HG03108 (cell line): Measurements from ENCODE around the gene PLCD4.

Source experiments
- ATAC-seq: cut with Tn5 transposase; IDR thresholded peaks from one replicate; pipeline ENCODE4 v1.9.1; 2021; ENCODE audit warnings: moderate library complexity; ENCODE audit not compliant: unreplicated experiment

PLCD4 gene

DNA sequence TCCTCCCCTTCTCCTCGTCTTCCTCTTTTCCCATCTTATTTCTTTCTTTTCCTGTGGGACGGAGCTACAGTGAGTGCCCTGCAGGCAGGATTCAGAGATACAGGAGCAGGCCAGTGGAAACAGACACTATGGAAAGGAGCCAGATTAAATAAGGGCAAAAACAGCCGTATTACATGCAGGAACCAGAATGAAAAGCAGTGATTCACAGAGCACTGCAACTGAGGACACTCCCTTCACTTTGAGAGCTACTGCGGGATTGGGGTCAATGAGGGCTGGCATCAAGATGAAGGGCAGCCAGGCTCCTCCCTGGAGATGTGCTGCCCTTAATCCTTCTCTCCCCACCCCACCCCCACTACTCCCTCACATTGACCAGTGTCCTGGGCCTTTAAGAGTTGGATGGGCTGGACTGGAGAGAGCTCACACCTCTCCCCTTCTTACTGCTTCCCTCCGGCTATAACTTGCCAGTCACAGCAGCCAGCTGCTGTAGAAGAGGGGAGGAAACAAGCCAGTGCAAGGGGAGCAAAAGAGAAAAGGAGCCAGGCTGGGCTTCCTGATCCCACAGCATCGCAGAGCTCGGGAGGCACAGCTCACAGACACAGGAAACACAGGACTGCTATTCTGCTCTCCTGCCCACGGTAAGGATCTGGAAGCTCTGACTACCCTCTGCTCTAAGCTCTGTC, at the start of gene PLCD4:
TSS of gene PLCD4 (plus strand) at position 464 of the 680 bp plus-strand sequence. CDS start 7,841 bp downstream, outside the sequence.
- ATAC-seq = no peak

GRCh38 chr2:218557941-218558340, 49.8 kb upstream of the PLCD4 start:
- ATAC-seq = no peak

DNA sequence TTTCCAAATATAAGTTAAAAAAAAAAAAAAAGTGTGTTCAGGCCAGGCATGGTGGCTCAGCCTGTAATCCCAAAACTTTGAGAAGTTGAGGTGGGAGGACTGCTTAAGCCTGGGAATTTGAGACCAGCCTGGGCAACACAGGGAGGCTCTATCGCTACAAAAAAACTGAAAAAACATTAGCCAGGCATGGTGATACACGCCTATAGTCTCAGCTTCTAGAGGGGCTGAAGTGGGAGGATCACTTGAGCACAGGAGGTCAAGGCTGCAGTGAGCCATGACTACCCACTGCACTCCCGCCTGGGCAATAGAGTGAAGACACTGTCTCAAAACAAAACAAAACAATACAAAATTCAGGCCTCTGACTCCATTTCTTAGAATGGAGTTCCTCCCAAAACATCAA, 48.7 kb upstream of the PLCD4 start:
- ATAC-seq = no peak

DNA sequence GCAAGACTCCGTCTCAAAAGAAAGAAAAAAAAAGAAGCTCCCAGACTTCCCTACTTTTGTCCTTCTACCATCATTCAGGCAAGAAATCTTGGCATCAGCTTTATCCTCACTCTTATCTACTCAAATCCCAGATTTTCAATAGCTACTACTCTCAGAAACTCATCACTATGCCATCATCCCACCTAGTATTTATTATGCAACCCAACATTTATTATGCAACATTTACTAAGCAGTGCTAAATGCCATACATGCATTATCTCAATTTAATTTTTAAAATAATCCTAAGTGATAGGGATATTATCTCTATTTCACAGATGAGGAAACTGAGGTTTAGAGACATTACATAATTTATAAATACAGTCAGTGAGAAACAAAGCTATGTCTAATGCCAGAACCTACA, 43.6 kb upstream of the PLCD4 start:
- ATAC-seq = no peak

GRCh38 chr2:218566296-218566695, 41.4 kb upstream of the PLCD4 start:
- no peak for ATAC-seq

- ATAC-seq = peak; percentile 28
Observed at GRCh38 chr2:218567797-218568189, 39.9 kb upstream of the PLCD4 start.

DNA sequence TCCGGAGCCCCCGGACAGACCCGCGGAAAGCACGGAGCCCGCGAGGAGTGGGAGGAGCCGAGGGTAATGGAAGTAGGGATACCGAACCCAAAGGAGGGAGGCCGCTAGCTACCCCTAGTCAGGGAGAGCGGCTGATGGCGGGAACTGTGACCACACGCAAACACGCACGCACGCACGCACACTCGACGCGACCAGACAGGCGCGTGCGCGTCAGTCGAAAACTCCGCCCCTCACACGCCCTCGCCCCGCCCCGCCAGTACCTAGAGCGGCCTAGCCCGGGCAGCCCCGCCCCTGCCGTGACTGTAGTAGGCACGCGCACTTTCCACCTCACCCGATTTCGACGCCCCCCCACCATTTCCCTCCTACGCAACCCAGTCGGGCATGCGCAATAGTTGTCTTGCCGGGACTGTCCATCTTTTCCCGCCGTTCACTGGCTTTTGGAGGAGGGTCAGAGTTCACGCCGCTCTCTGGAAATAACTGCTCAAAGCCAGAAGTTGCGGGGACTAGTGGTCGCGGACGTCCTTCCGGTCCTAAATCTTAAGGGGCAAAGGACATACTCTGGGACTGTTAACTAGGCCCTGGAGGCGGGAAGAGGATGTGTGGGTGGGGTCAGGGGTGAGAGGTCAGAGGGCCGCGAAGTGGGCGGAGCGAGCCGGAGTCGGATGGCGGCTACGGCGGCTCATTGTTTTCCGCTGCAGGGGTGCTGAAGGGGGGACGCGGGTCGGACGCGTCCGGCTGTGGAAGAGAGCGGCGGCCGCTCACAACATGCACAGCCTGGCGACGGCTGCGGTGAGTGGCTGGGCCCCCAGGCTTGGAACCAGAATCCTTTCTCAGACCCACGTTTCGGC, 39.3 kb upstream of the PLCD4 start, which contains the start of the genes CNOT9 and USP37:
TSS of gene CNOT9 (plus strand) at position 650 of the 848 bp plus-strand sequence. CDS start at position 766, 116 bp downstream.
TSS of gene USP37 (minus strand) at position 162 of the 848 bp plus-strand sequence. CDS start 9,698 bp downstream, outside the sequence.
- ATAC-seq = peak; percentile 66

DNA sequence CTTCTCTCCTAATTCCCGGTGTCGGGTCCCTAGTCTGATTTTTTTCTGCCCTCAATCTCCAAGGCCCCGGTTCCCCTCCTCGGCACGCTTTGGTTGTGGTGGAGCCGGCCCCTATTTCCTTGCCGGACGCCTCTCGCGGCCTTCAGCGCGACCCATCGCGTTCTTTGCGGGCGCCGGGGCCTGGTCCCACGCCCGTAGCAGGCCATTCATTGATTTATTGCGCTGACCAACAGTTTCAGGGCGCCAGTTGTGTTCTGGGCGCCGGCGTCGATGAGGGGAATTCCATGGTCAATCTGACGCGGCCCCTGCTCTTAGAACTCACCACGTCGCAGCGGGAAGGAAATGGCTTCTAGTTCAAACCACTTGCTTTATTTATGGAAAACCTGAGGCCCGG, 38.7 kb upstream of the PLCD4 start:
- ATAC-seq = peak; percentile 32

GRCh38 chr2:218569661-218570500, 37.8 kb upstream of the PLCD4 start:
- ATAC-seq = no peak

DNA sequence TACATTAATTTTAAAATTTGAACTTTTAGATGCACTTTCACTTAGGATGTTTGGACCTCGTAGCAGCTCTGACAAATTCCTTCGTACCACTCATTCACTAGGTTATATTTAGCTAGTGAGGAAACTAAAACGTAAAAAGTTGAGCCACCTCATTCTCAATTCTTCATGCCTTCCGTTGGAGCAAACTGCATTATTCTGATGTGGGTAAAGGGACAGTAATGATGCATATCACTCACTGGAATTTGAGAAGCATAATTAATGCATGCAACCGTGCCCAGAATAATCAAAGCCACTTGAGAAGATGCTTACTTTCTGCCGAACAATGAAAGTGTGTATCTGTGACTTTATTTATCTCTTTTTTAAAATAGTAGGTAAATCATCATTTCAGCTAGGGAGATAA, 36.8 kb upstream of the PLCD4 start:
- ATAC-seq = no peak

DNA sequence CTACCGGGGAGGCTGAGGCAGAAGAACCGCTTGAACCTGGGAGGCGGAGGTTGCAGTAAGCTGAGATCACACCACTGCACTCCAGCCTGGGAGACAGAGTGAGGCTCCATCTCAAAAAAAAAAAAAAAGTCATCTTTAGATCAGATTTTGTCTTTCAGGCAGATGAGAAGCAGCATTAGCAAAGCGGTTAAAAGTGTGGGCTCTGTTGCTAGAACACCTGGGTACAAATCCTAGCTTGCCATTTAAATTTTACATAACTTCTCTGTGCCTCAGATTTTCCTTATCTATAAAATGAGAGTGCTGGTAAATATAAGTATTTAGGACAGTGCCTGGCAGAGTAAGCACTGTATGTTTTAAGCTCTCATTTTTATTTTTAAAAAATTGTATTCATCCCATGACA, 30.8 kb upstream of the PLCD4 start:
- ATAC-seq = no peak

- ATAC-seq = no peak
Observed at GRCh38 chr2:218577482-218578220, 30.0 kb upstream of the PLCD4 start.

GRCh38 chr2:218578272-218578877, 29.3 kb upstream of the PLCD4 start:
- no peak for ATAC-seq

DNA sequence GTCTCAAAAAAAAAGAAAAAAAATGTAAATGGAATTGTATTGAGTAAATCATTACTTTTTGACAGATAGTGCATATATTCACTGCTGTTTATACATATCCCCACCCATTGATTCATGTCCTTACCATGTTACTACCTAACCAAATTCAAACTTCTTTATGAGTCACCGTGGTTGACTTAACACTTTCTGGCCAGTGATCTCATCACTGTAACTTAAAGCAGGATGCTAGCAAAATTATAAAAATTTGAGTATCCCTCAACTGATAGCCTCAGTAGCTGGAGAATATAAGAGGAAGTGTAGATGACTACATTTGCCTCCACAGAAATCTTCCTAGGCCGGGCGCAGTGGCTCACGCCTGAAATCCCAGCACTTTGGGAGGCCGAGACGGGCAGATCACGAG, 25.6 kb upstream of the PLCD4 start:
- no peak for ATAC-seq

DNA sequence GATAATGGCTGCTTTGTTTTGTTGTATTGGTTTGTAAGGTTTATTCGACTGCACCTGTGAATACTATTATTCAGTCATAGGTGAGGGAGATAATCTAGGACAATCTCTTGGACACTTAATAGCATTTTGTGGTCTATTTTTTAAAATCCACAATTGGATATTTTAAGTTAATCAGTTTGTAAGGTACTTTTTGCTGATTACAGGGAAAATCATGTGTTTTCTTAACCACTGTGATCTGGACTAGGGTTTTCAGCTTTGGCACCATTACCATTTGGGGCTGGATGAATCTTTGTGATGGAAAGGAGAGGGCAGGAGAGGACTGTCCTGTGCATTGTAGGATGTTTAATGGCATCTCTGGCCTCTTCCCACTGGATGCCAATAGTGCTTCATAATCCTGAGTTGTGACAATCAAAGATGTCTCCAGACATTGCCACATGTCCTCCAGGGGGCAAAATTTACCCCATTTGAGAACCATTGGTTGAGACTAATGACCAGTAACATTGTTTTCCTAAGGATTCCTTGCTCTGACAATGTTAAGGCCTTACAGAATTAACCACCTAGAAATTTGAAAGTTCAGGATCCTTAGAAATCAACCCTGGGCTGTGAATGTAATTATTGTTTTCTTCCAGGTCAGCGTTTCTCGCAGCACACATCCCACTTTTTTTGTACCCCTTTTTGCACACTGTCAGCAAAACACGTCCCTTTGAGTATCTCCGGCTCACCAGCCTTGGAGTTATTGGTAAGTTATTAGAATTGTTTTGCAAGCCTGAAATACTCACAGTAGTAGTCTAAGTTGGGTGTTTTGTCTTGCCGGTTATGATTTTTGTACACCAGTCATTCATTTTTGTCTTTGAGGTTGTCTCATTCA, 23.5 kb upstream of the PLCD4 start:
- ATAC-seq = no peak

DNA sequence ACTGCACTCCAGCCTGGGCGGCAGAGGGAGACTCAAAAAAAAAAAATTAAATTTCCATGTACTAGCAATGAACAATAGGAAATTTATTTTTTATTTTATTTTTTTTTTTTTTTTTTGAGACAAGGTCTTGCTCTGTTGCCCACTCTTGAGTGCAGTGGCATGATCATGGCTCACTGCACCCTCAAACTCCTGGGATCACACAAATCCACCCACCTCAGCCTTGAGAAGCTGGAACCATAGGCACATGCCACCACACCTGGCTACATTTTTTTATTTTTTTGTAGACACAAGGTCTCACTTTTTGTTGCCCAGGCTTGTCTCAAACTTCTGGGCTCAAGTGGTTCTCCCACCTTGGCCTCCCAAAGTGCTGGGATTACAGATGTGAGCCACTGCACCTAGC, 22.2 kb upstream of the PLCD4 start:
- no peak for ATAC-seq

DNA sequence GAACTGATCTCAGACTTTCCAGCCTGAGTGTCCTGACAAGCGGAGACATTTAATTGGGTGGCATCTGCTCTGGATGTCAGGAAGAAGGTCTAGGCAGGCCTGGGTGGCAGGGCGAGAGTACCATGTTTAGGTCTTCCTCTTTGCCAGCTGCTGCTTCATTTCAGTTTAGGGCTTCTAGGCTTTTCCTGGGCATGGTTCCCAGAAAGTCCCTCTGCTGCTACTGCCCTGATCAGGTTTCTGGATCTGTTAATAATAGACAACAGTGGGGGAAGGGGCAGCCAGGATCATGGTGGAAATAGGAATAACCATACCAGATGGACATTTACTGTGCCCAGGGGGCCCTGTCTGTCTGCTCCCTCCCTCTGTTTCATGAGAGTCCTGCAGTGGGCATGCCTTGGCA, 2.3 kb upstream of the PLCD4 start:
- no peak for ATAC-seq

- no peak for ATAC-seq
Observed at GRCh38 chr2:218615868-218616315, 8.2 kb downstream of the PLCD4 start.
